ENCODE data around the gene CELA1.

The CELA1 gene

DNA sequence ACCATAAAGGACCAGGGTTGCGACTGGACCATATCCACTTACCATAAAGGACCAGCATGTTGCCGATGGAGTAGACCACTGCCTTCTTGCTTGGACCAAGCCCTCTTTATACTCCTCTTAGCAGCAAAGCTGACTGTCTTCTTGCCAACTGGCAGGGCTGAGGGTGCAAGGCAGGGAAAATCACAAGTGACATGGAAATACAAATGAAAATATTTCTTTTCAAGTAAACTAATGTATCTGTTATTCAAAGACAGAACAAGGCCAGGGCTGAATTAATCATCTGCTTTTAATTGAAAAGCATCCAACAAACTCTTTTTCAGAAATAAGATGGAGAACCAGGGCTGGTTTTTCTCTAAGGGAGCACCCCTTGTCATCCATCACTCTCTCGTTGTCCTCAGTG lies at the start of gene CELA1:
Gene CELA1, minus strand, starts transcription at position 99 of the 400 bp plus-strand sequence. Its CDS starts 41 bp downstream, at position 58.
- no peak for DNase-seq

DNA sequence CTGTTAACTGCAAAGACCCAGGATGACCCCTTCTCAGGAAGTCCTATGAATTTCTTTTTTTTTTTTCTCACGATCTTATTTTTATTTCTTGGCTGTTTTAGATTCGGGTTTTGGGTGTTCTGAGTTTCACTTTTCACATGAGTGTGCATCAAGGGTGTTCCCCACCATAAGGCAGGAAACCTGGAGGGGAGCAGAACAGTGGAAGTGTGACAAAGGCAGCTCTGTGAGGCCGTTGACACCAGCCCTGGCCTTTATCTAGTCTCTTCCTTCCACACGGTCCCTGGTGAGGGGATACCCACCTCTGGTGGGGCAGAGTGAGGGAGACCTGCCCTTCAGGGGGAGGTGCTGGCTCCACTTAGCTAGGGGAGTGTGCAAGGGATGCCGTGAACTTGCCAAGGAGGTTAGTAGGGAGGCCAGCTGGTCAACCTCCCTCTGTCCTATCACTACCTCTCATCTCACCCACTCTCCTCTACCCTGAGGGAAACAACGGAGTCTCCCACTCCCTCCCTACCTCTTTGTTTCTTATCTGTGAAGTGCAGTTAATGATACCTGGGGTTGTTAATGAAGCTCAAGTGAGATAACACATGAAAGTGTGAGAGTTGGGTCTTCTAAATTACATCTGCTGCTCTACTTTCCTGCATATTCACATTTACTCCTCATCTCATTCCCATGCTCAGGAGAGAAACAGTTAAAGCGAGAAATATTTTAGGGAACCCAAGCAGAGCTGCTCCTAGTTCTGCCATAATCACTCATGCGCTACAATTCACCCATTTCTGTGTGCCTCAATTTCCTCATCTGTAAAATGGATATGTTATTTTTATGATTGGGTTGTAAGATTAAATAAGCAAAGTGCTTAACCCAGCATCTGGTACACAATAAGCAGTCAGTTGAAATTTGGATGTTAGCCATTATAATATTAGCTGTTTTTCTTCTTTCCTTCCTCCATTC lies 49.1 kb upstream of the CELA1 start:
- no peak for DNase-seq

DNA sequence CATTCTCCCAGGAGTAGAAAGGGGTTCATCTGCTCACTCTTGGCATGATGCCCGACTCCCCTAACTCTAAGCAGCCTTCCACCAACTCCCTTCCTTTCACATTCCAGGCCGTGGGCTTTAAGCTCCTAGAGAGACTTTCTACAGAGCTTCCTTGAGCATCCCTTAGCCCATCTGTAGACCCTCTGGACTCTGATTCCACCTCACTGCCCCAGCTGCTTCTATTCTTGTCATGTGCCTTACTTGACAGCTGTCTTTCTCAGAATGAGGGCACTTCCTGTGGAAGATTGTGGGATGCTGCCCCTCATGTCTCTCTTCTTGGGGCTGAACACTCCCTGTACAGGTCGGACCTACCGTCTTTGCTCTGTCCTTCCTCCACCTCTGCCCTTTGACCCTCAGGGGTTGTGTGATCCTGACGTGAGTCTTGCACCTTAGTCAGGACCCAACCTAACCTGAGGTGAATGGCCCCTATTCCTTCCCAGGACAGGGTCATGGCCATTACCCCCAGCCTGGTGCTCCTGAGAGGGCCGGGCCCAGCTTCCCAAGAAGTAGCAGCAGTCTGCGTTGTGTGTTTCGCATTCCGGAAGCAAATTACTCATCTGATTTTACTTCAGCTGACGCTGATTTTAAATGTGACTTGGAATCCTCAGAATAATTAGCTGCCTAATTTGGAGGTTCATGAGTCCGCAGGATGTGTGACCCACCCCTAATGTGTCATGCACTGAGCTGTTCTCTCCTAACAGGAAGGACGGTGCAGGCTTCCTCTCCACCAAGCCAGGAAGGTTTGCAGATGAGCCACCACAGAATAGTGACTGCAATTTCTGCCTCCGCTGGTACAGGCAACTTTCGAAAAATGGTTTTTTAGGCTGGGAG lies 47.4 kb upstream of the CELA1 start:
- peak; percentile 98 for DNase-seq

DNA sequence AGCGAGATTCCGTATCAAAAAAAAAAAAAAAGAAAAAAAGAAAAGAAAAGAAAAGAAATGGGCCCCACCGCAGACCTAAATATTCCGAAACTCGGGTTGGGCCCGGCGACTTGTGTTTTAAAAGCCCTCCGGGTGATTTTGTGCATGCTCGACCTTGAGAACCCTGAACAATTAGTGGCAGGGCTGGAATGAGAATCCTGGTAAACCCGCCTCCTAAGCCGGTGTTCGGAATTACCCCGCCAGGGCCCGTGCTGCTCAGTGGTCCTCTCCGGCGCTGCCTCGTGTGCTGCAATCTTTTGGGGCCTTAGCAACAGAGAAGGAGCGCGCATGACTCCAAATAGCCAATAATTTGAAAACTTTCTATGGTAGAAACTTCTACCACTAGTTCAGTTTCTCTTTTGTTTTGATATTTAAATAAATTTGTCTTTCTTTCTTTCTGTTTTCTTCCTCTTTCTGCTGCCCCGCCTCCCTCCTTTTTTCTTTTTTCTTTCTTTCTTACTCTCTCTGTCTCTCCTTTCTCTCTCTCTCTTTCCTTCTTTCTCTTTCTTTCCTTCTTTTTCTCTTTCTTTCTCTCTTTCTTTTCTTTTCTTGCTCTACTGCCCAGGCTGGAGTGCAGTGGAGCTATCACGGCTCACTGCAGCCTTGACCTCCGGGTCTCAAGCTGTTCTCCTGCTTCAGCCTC lies 46.2 kb upstream of the CELA1 start:
- DNase-seq: peak; percentile 62

DNA sequence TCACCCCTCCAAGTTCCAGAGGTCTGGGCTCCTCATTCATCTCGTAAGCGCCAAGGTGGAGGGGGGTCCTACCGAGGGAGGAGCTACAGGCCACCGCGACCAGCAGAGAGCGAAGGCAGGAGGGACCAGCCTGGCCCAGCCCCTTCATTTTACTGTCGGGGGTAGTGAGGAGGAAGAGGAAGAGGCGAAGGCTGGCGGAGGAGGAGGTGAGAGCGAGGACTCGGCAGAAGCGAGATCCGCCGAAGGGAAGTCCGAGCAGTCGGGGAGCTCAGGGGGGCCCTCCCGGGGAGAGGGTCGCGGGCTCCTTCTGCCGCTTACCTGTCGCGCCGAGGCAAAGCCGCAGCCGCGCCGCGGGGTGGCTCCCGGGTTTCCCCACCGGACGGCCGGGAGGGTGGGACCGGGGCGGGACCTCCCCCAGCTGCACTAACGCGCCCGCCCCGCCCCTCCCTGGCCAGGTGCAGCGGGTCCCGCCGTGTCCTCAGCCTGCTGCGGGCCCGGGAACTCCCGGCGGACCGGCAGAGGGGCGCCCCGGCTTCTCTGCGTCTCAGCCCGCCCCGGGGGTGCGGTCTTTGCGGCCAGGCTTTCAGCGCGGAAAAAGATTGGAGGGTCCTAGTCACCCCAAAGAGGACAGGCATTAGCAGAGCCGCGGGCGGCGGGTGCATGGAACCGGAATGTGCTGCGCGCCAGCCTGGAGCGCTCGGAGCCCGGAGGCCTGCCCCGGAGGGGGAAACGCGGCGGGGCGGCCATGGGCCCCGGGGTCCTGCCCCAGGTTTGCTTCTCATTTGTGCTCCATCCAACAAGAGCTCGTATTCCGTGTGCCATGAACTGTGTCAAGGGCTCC lies 45.0 kb upstream of the CELA1 start, which contains the start of gene GALNT6:
Gene GALNT6, minus strand, starts transcription at position 124 of the 841 bp plus-strand sequence. CDS start 11,625 bp downstream, outside the sequence.
- no peak for DNase-seq

DNA sequence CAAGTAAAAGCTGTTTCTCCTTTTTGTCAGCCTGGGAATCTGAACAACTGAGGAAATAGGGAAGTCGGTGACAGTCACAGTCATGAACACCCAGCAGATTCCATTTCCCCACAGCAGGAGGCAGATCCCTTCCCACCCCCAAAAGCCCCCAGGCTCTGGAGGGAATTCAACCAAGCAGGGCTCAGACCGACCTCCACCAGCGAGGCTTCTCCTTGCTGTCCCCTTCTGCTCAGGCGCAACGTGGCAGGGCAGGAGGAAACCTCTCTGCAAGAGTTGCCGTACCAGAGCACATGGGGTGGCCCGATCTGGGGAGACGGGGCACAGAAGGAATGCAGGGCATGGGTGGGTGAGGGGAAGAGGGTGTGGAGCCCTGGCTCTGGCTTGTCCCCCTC lies 44.4 kb upstream of the CELA1 start:
- peak; percentile 43 for DNase-seq

DNA sequence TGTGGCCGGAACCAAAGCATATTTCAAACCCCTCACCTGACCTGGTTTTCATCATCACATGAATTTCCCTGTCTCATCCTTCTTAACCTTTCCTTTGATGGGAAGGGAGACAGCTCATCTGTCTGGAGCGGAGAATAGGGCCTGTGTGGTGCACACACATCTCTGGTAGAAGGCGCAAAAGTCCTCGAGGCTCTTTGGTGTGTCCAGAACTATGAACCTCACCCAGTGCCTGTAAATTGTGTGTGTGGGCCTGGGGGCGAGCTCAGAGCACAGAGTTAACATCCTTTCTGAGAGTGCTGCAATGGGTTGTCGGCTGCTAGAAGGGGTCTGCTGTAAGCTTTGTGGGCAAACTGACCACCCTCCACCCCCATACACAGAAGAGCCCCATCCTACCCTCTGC lies 44.0 kb upstream of the CELA1 start:
- DNase-seq: no peak

DNA sequence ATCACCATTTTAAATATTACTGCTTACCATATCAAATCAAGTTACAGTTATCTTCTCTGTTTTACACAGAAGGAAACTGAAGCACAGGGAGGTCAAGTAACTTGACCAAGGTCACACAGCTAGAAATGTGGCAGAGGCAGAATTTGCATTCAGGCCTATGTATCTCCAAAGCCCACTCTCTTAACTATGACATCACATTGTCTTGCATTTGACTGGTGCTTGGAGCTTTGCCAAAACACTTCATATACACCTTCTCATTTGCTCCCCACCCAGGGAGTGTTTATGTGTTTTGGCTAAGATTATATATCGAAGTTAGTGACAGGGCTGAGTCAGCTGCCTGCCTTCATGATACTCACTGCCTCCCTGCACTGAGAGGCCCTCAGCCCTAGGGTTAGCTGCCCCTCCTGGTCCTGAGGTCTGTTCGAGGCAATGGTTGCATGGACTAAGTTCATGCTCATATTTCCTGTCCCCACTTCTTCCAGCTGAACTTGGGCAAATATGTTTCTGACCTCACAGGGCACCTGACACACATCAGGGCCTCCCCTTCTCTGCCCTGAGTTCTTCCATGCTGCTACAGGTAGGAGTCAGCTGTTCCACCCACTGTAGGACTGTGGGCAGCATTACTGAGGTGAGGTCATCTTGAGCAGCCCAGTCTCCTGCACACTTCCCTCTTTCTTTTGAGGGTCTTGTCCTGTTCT lies 43.0 kb upstream of the CELA1 start:
- peak; percentile 77 for DNase-seq

DNA sequence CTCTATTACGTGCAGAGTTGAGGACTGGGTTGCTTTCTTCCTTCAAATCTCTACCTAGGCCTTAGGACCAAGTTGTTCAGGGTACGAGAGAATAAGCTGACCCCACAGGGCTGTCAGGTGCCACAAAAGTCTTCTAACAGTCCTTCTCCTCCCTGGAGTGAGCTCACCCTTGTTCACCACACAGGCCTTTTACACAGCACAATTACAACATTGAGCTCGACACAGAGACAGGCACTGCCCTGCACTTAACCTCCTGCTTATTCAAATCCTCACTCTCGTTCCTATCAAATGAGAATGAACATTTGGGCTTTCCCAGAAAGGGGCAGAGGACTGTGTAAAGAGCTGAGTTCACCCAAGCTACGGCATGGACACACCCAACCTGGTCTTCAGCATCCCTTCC lies 42.4 kb upstream of the CELA1 start:
- no peak for DNase-seq

DNA sequence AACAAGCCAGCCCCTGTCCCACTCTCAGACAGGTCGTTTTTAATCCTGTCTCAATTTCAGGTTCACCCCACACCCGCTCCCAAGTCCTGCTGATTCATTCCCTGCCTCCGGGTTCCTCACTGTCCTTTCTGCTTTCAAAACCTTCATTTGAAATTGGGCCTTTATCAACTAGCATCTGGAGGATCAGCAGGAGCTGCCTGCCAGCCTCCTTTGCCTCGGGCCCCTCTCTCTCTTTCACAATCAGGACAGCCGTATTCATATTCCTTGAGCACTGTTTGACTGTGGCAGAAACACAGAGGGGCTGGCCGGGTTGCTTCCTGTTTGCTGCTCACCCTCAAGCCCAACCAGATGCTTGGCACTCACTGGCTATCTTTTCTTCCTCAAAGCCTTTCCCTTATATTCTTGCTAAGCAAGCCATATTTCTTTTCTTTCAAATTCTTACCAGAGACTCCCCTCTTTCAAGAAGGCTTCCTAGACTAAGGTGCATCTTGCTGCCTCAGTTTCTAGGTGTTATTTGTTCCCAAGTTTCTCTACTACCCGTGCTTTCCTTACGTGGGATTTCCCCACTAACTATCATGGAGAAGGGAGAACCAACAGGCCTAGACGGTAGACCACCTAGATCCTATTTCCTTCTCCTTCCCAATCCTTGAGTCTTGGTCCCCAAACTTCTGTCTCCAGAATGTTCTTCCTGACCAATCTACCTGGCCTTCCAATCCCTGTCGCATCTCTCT lies 41.8 kb upstream of the CELA1 start:
- peak; percentile 55 for DNase-seq

DNA sequence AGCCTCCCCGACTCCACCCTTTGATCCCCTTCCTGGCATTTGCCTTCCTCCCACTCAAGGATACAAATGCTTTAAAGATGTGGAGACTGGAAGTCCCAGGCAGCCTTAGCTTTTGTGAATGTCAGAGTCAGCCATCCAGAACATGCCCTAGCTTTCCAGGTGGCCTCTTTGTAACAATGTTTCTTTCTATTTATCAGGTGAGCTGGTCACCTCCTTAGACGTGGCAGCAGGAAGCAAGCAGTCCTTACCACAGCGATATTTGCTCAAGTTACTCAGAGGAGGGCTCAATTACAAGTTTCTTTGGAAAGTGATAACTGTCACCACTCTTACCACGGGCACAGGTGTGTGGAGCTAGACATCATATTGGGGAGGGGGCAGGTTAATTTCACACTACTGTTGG lies 39.9 kb upstream of the CELA1 start:
- no peak for DNase-seq

DNA sequence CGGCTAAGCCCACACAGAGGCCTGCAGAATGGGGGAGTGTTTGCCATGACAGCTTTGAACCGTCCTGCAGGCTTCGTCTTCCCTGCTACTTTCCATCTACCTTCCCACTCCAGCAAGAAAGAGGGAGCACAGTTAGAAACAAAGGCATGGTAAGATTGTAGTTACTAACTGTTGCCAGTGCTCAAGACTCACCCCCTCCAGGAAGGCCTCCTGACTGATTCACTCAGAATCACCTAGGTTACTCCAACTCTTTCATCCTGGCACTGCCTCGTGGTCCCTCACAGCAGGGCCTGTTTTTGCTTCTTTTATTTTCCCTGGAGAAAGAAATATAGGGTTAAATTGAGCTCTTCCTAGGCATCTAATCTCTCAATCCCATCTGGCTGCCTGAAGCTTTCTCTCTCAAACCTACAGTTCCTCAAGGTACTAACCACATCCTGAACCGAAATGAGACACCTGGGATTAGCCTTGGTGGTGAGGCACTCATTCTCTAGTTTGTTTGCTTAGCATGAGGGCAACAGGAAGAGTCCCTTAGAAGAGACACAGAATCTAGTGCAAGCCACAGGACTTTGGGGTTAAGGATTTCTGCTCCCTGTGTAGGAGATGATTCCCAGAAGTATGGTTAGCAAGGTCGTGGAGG lies 36.9 kb upstream of the CELA1 start:
- DNase-seq: no peak

DNA sequence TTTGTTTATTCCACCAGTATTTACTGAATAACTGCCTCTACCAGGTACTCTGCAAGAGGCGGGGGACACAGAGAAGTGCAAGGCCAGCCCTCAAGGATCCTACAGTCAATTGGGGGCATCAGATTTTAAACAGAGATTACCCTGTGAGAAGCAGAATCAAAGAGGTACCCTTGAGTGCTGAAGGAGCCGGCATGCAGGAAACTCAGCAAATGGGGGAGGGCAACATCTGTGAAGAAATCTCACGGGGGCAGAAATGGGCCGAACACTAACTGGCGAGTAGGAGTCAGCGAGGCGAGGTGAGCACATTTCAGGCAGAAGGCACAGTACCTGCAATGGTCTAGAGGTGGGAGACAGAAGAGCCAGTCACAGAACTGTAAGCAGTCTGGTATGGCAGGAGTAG lies 35.7 kb upstream of the CELA1 start:
- DNase-seq: no peak

DNA sequence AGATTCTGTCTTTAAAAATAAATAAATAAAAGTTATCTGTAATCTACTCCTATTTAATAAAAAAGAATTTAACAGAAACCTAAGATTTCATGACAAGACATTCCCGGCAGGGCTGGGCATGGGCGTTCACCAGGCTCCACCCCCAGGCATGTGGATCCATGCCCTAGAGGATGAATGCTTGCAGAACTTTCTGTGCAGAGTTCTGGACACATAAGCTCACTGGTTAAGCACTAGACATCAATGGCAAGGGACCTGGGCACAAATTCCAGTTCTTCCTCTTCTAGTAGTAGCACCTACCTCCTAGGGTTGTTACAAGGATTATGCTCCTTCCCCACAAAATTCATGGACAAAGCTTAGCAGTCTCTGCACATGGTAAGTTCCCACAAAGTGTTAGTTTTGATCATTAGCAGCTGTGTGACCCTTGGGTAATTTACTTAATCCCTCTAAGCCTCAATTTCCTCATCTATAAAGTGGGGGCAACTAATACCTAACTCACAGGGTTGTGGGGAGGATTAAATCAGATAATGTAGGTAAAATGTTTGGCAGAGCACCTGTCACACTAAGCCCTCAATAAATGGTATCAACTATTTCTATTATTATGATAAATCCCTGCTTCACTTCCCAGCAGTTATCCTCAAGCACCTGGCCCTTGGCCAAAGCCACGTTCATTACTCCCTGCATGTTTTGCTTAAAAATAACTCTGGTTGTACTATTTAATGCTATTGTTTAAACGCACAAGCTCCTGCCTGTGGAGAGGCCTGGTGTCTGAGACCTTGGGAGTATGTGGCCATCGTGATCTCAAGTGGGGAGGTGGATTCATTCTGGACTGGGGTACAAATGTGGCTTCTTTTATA lies 35.0 kb upstream of the CELA1 start:
- DNase-seq: peak; percentile 46

DNA sequence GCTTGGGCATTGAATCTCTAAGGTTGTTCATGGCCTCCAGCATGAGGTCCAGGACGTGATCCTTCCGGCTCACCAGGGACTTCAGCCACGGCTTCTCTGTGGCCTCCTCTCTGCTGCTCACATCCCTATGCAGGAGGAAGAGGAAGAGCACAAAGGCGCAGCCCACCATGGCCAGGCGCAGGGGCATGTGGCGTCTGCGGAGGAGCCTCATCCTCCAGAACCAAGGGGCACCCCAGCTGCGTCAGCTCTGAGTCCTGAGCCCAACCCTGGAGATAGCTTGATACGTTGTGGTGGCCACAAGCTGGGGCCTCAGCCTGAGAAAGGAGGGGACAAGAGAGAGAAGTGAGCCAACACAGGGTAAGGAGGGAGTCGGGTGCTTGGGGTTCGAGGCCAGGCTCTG lies 33.1 kb upstream of the CELA1 start:
- no peak for DNase-seq

DNA sequence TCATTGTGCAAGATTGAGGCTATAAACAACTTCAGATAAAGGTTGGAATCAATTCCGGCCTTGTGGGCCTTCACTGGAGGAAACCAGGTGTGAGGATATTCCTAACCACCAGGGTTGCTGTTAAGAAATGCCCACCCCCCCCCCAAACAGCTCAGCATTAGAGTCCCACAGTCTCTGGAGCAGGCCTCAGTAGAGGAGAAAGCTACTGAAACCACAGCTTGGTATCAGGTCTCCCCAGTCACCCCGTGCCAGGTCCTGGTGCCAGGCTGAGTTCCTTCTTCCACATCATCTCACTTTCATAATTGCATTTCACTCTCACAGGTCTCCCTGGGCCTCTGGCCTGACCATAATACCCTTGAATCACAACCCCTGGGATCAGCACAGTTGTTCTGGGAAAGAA lies 32.3 kb upstream of the CELA1 start:
- DNase-seq: no peak

DNA sequence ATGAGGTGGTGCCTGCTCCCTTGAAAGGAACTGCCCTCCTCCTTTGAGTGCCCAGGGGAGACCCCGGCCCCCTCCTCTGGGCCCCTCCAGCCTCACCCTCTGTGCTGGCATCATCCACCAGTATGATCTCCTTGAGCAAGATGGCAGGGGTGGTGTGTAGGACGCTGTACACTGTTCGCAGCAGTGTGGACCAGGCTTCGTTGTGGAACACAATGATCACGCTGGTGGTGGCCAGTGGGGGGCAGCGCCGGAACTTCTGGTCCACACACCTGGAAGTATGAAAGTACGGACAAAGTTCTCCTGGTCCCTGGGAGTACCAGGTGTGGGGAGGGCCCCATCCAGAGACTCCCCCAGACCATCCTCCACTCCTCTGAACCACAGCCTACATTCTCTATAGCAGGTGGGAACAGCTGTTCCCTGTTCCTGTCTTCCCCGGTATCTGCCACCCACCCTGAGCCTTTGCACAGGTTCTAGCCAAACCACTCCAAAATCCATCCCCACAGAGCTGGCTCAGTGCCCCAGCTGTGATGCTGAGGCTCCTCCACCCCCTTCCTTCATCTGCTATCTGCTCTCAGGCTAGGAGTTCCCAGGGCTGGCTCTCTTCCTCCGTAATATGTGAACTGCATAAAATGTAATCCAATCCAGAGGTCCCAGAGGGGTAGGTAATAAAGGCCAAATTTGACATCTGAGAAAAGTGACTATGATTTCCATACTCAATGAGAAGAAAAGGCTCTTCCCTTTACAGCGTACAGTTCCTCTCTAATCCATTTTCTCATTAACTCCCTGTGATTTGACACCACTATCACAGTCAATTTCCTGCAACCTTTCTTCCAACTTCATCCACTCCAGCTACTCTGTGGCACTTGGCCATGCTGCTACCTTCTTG lies 30.9 kb upstream of the CELA1 start:
- DNase-seq: no peak

DNA sequence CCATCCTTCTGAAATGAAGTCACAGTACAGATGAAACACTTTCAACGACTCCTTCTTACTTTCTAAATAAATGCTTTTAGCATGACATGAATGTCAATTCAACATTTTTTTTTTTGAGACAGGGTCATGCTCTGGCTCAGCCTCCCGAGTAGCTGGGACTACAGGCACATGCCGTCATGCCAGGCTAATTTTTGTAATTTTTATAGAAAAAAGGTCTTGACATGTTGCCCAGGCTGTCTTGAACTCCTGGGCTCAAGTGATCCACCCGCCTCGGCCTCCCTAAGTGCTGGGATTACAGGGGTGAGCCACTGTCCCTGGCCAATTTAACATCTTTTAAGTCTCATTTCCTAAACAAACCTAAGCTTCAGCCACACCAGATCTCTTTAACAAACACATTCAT lies 28.4 kb upstream of the CELA1 start:
- DNase-seq: no peak

Measured in fibroblast of skin of right biceps (primary cell).